Brain pericyte (primary cell): Measurements from ENCODE around the gene GLYAT.
"Not testable (repeated sequence)": the region's sequence is repeated elsewhere in the genome, so short reads cannot be mapped to it uniquely, and the experiment has no call there.

Source experiments
- DNase-seq: peaks from one replicate; pipeline ENCODE4 v3.0.0-alpha.2; 2012; ENCODE audit warnings: low read depth, low spot score

The GLYAT gene

GRCh38 chr11:58742981-58743880 lies 11.5 kb upstream of the GLYAT start:
- no peak for DNase-seq

GRCh38 chr11:58742140-58742539 lies 10.4 kb upstream of the GLYAT start:
- no peak for DNase-seq

GRCh38 chr11:58741127-58741526 lies 9.4 kb upstream of the GLYAT start:
- no peak for DNase-seq

- no peak for DNase-seq
These were observed 8.7 kb upstream of the GLYAT start for GRCh38 chr11:58740447-58740846.

GRCh38 chr11:58739725-58740430 lies 8.1 kb upstream of the GLYAT start:
- no peak for DNase-seq

GRCh38 chr11:58734681-58735490 lies 3.1 kb upstream of the GLYAT start:
- no peak for DNase-seq

GRCh38 chr11:58730507-58731089 lies 1.1 kb downstream of the GLYAT start:
- DNase-seq, result no peak

- DNase-seq, result no peak
These were observed 4.3 kb downstream of the GLYAT start for GRCh38 chr11:58727415-58727797.

- no peak for DNase-seq
These were observed 4.9 kb downstream of the GLYAT start for GRCh38 chr11:58726737-58727414.

- DNase-seq, result no peak
These were observed 12.2 kb downstream of the GLYAT start for GRCh38 chr11:58719406-58720117.

GRCh38 chr11:58712531-58712930 lies 19.2 kb downstream of the GLYAT start:
- DNase-seq, result no peak

- DNase-seq, result no peak
These were observed 19.9 kb downstream of the GLYAT start for GRCh38 chr11:58711832-58712231.

- DNase-seq, result no peak
These were observed 24.0 kb downstream of the GLYAT start for GRCh38 chr11:58707767-58708166.

- not testable (repeated sequence) for DNase-seq
These were observed 34.9 kb downstream of the GLYAT start for GRCh38 chr11:58696825-58697224.

GRCh38 chr11:58693026-58693425 lies 38.7 kb downstream of the GLYAT start:
- DNase-seq, result no peak

- no peak for DNase-seq
These were observed 40.1 kb downstream of the GLYAT start for GRCh38 chr11:58691675-58692074.

GRCh38 chr11:58688789-58689503 lies 42.8 kb downstream of the GLYAT start:
- DNase-seq, result no peak

- DNase-seq, result no peak
These were observed 45.6 kb downstream of the GLYAT start for GRCh38 chr11:58685973-58686722.

GRCh38 chr11:58682660-58683059 lies 49.1 kb downstream of the GLYAT start:
- not testable (repeated sequence) for DNase-seq
